Subcutaneous abdominal adipose tissue (tissue), 5 donors: ENCODE results near the gene RP9.

Source experiments
- H3K27ac ChIP-seq: one replicate; pipeline ENCODE4 v1.7.0; 2013; ENCODE audit warnings: low read depth, mild to moderate bottlenecking, inconsistent platforms, low read length, moderate library complexity
- H3K27me3 ChIP-seq, 5 donors: one replicate each; pipeline ENCODE4 v1.7.0; 2013; ENCODE audit warnings: low read length in 5 of 5, inconsistent platforms in 1 of 5; ENCODE audit not compliant: control insufficient read depth in 5 of 5, insufficient read depth in 4 of 5
- H3K36me3 ChIP-seq, 5 donors: one replicate each; pipeline ENCODE4 v1.7.0; 2013; ENCODE audit warnings: low read length in 5 of 5; ENCODE audit not compliant: control insufficient read depth in 5 of 5, insufficient read depth in 5 of 5
- H3K4me1 ChIP-seq, 5 donors: one replicate each; pipeline ENCODE4 v1.7.0; 2013; ENCODE audit warnings: low read length in 5 of 5, mild to moderate bottlenecking in 3 of 5, moderate library complexity in 1 of 5; ENCODE audit not compliant: control insufficient read depth in 5 of 5, insufficient read depth in 5 of 5
- H3K4me3 ChIP-seq, 5 donors: one replicate each; pipeline ENCODE4 v1.7.0; 2013; ENCODE audit warnings: low read length in 5 of 5, low read depth in 1 of 5
- H3K9ac ChIP-seq, 5 donors: one replicate each; pipeline ENCODE4 v1.7.0; 2013; ENCODE audit warnings: low read length in 5 of 5, mild to moderate bottlenecking in 4 of 5, moderate library complexity in 3 of 5
- H3K9me3 ChIP-seq, 5 donors: one replicate each; pipeline ENCODE4 v1.7.0; 2013; ENCODE audit warnings: low read length in 5 of 5; ENCODE audit not compliant: control insufficient read depth in 5 of 5
- donor health status: healthy.
- donor health status: healthy.
- donor health status: healthy.
- donor health status: healthy.
- donor health status: healthy.

RP9 gene

DNA sequence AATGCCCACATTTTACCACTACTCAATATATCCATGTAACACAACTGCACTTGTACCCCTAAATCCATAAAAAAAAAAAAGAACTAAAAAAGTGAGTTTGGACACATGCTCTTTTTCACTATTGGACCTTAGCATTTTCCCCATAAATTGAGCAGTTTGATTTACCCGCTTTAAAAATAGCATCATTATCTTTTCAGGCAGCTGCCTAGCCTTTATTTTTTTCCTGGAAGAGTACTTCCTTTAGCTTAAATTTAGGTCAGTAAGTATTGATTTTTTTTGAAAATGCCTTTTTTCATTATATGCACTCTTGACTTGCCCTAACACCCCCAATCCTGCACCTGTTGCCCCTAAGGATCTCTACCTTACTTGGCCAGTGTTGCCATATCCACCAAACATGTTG, 41.3 kb downstream of the RP9 start:
- Histone ChIP-seq H3K4me1 (peaks cover 0 to 8% (median 7%) of the 10 kb centered on the region in 5 donors), H3K27ac (no peak overlapping the region), H3K9ac (no peak overlapping the region), H3K27me3 (no peaks in the 10 kb centered on the region), H3K36me3 (no peaks in the 10 kb centered on the region), H3K4me3 (no peak overlapping the region), H3K9me3 (peaks cover 4 to 31% (median 22%) of the 10 kb centered on the region in 5 donors)

DNA sequence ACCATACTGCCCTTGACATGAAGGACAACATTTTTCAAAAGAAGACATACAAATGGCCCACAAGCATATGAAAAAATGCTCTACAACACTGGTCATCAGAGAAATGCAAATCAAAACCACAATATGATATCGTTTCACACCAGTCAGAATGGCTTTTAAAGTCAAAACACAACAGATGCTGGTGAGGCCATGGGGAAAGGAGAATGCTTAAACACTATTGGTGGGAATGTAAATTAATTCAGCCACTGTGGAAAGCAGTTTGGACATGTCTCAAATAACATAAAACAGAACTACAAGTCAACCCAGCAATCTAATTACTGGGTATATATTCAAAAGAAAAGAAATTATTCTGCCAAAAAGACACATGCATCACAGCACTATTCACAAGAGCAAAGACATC, 42.4 kb downstream of the RP9 start:
- Histone ChIP-seq H3K9ac (no peak overlapping the region), H3K27me3 (no peaks in the 10 kb centered on the region), H3K4me1 (peaks cover 0 to 12% (median 12%) of the 10 kb centered on the region in 5 donors), H3K4me3 (no peak overlapping the region), H3K36me3 (no peaks in the 10 kb centered on the region), H3K9me3 (peaks cover 4 to 31% (median 22%) of the 10 kb centered on the region in 5 donors), H3K27ac (no peak overlapping the region)

DNA sequence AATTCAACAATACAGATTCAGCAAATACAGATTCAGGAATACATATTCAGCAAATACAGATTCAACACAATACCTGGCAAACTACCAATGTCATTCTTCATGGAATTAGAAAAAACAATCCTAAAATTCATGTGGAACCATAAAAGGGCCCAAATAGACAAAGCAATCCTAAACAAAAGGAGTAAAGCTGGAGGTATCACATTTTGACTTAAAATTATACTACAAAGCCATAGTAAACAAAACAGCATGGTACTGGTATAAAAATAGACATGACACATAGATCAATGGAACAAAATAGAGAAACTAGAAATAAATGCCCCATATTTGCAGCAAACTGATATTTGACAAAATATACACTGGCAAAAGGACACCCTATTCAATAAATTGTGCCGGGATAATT, 43.2 kb downstream of the RP9 start:
- H3K9me3 ChIP-seq: peaks cover 4 to 31% (median 20%) of the 10 kb centered on the region in 5 donors
- no peaks in the 10 kb centered on the region for H3K27me3 ChIP-seq
- H3K4me3 ChIP-seq: no peak overlapping the region
- peaks cover 0 to 20% (median 20%) of the 10 kb centered on the region in 5 donors for H3K4me1 ChIP-seq
- no peaks in the 10 kb centered on the region for H3K36me3 ChIP-seq
- H3K9ac ChIP-seq: no peak overlapping the region
- H3K27ac ChIP-seq: no peak overlapping the region

DNA sequence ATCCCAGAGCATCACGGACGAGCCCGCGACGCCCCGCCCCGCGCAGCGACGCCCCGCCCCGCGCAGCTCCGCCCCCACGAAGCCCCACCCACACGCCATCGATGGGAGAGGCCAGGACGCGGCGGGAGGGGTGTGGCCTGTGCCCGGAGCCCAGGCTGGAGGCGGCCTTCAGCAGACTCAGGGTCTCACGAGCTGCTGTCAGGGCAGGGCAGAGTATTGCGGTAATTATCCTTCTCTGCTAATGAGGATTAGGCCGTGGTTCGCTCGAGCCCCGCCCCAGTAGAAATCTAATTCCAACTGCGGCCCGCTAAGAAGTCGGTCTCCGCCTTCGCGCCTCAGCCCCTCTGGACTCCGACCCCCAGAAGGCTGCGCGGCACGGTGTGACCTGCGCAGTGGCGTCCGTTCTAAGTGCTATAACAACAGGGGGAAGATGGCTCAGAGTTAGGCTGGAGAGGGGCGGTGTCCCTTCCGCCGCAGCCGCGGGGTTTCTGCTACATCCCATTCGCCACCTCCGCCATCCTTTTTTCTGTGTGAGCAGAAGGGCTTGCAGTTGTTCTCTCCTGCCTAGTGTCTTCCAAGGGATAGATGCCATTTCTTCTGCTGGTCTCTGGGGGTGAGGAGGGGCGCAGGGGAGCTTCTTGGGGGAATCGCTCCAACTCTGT, 46.3 kb downstream of the RP9 start:
- Histone ChIP-seq H3K9me3 (peaks cover 0 to 20% (median 10%) of the 10 kb centered on the region in 5 donors), H3K9ac (peak overlapping the region in 4 of 5 donors; percentile 46 to 91 (median 68)), H3K27me3 (no peaks in the 10 kb centered on the region), H3K4me1 (peaks cover 0 to 31% (median 23%) of the 10 kb centered on the region in 5 donors), H3K27ac (peak overlapping the region; percentile 86), H3K4me3 (peak overlapping the region; percentile 65 to 93 (median 90)), H3K36me3 (no peaks in the 10 kb centered on the region)

DNA sequence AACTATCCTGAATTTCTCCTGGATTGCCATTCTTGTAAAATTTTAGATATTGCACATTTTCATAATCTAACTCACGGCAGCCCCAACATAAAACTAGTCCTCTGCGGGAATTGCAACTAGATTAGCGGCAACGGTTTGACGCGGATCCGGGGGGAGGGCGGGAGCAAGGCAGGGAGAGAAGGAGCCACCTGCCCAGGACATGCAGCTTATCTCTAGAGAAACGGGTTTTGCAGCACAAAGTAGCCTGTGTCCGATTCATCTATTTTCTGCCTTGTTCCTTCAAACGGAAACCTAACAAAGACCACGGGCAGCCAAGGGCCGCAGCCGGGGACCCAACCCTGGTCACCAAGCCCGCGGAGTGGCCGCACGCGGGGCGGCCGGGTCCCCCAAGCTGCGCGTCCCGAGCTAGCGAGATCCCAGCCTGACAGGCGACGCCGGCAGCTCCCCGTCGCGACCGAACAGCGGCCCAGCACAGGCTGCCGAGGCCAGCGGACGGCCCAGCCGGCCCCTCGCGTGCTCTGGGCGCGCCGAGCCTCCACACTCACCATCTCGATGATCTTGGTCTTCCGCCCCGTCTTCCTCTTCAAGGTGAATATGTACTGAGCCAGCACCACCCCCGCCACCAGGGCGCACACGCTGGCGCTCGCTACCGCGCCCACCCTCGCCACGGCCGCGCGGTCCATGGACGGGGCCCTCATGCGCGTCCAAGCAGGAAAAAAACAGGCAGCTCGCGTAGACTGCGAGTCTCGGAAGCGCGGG, 47.0 kb downstream of the RP9 start, which contains the start of gene NT5C3A:
NT5C3A (minus strand) TSS at position 754 of the 759 bp plus-strand sequence; CDS start at position 683, 71 bp downstream.
- peak within 1 kb of the TSS; percentile 64 to 94 (median 91) for H3K9ac ChIP-seq
- H3K36me3 ChIP-seq: no peaks in the 10 kb centered on the region

DNA sequence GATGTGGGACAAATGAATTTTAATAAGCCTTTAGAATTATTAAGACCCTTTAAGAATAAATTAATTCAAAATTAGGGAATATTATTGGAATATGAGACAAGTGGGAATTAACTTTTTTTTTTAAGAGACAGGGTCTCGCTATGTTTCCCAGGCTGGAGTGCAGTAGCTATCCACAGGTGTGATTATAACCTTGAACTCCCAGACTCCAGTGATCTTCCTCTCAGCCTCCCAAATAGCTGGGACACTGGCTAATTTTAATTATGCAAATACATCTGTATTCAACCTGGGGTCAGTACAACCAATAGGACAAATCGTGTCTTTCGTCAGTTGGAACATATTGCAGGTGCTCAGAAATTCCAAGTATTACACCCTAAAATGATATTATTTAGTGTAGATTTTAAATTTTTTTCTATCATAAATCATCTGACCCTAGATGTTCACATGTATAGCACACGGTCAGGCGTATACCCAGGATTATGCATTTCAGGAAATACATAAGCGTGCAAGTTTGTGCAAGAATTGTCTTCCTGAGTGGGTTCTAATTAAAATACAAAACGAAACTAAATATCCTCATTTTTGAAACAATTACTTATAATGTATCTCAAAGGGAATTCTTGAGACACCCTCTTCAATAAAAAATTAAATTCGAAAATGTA, 47.8 kb downstream of the RP9 start:
- no peaks in the 10 kb centered on the region for H3K36me3 ChIP-seq
- H3K9me3 ChIP-seq: peaks cover 0 to 15% (median 4%) of the 10 kb centered on the region in 5 donors
- H3K4me1 ChIP-seq: peaks cover 0 to 31% (median 23%) of the 10 kb centered on the region in 5 donors
- peak overlapping the region; percentile 35 to 91 (median 73) for H3K9ac ChIP-seq
- H3K4me3 ChIP-seq: peak overlapping the region; percentile 65 to 93 (median 90)
- peak overlapping the region; percentile 86 for H3K27ac ChIP-seq
- H3K27me3 ChIP-seq: no peaks in the 10 kb centered on the region

More for the DNA sequence above, 47.0 kb downstream of the RP9 start, which contains the start of gene NT5C3A:
- Histone ChIP-seq H3K27ac (peak within 1 kb of the TSS; percentile 86), H3K4me3 (peak within 1 kb of the TSS; percentile 65 to 93 (median 90)), H3K27me3 (no peaks in the 10 kb centered on the region), H3K9me3 (peaks cover 0 to 20% (median 10%) of the 10 kb centered on the region in 5 donors), H3K4me1 (peaks cover 0 to 31% (median 23%) of the 10 kb centered on the region in 5 donors)

DNA sequence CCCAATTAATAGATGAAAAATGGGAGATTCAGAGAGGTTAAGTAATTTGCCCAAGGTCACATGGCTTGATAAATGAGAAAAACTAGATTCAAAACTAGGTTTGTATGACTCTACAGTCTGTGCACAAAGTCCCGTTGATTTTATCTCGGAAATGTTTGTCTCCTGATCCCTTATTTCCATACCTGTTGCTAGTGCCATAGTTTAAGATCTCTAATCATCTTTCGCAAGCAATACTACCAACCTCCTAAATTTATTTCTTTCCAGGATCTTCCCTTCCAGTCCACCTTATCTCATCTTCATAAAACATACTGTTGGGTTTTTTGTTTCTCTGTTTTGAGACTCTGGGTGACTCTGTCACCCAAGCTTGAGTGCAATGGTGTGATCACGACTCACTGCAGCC, 49.6 kb downstream of the RP9 start:
- H3K36me3 ChIP-seq: no peaks in the 10 kb centered on the region
- H3K4me3 ChIP-seq: no peak overlapping the region
- H3K27me3 ChIP-seq: no peaks in the 10 kb centered on the region
- H3K4me1 ChIP-seq: peaks cover 0 to 31% (median 23%) of the 10 kb centered on the region in 5 donors
- peaks cover 0 to 3% (median 0%) of the 10 kb centered on the region in 5 donors for H3K9me3 ChIP-seq
- no peak overlapping the region for H3K9ac ChIP-seq
- no peak overlapping the region for H3K27ac ChIP-seq

DNA sequence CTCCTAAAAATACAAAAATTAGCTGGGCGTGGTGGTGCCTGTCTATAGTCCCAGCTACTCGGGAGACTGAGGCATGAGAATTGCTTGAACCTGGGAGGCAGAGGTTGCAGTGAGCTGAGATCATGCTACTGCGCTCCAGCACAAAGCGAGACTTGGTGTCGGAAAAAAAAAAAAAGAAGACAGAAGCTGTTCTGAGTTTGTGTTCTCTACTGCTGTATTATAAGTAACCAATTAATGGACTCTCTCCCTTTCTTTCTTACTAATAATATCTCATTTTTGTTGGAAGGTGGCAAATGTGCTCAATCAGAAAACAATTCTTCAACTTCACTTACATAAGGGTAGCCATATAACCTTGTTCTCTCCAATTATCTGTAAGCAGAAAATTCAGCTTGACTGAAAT, 54.0 kb downstream of the RP9 start:
- H3K27me3 ChIP-seq: no peaks in the 10 kb centered on the region
- peaks cover 0 to 11% (median 7%) of the 10 kb centered on the region in 5 donors for H3K4me1 ChIP-seq
- H3K36me3 ChIP-seq: no peaks in the 10 kb centered on the region
- no peak overlapping the region for H3K9ac ChIP-seq
- H3K4me3 ChIP-seq: no peak overlapping the region
- H3K27ac ChIP-seq: no peak overlapping the region
- no peaks in the 10 kb centered on the region for H3K9me3 ChIP-seq

DNA sequence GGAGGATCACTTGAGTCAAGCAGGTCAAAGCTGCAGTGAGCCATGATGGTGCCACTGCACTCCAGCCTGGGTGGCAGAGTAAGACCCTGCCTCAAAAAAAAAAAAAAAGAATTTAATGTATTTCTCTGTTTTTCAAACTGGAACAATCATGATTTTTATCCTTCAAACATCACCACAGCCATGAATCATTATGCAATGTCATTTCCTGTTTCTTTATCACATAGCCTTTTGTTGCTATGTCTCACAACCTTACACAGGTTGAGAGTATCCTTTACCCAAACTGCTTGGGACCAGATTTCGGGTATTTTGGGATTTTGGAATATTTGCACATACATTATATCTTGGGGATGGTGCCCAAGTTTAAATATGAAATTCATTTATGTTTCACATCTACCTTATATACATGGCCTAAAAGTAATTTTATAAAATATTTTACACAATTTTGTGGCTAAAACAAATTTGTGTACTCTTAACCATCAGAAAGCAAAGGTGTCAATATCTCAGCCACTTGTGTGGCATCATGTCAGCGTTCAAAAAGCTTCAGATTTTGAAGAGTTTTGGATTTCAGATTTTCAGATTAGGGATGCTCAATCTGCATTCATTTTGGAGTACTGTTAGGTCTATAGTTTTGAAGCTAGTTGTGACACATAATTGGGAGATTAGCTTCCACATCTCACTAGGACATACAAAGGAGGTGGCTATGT, 54.8 kb downstream of the RP9 start:
- Histone ChIP-seq H3K4me3 (no peak overlapping the region), H3K36me3 (no peaks in the 10 kb centered on the region), H3K27me3 (no peaks in the 10 kb centered on the region), H3K9ac (no peak overlapping the region), H3K27ac (no peak overlapping the region), H3K4me1 (peaks cover 0 to 15% (median 11%) of the 10 kb centered on the region in 5 donors), H3K9me3 (no peaks in the 10 kb centered on the region)
